NCI-H2227 (cell line): ENCODE results near the gene RPL7L1.

Source experiments
- DNase-seq: peaks from one replicate; lab custom pipeline; 2025; ENCODE audit not compliant: unreplicated experiment; lab: John Stamatoyannopoulos, UW

The RPL7L1 gene

GRCh38 chr6:42928986-42929820, 49.8 kb downstream of the RPL7L1 start, which contains the start of gene CNPY3:
TSS of gene CNPY3 (plus strand) at chr6:42929480. CDS start at chr6:42929571, 91 bp downstream.
- peak; percentile 95 for DNase-seq

- DNase-seq, result no peak
Measured at GRCh38 chr6:42929821-42930360, 50.5 kb downstream of the RPL7L1 start.

GRCh38 chr6:42932412-42932811, 53.0 kb downstream of the RPL7L1 start:
- DNase-seq, result no peak

- DNase-seq, result no peak
Measured at GRCh38 chr6:42933205-42933604, 53.8 kb downstream of the RPL7L1 start.

- no peak for DNase-seq
Measured at GRCh38 chr6:42935322-42935721, 55.9 kb downstream of the RPL7L1 start.

GRCh38 chr6:42936398-42936797, 57.0 kb downstream of the RPL7L1 start:
- no peak for DNase-seq

- DNase-seq, result no peak
Measured at GRCh38 chr6:42937548-42938427, 58.4 kb downstream of the RPL7L1 start.

- DNase-seq, result no peak
Measured at GRCh38 chr6:42938428-42938796, 59.0 kb downstream of the RPL7L1 start.

GRCh38 chr6:42938987-42939809, 59.8 kb downstream of the RPL7L1 start:
- no peak for DNase-seq
